ENCODE measurements around the gene PRKG1.

Gene PRKG1

DNA sequence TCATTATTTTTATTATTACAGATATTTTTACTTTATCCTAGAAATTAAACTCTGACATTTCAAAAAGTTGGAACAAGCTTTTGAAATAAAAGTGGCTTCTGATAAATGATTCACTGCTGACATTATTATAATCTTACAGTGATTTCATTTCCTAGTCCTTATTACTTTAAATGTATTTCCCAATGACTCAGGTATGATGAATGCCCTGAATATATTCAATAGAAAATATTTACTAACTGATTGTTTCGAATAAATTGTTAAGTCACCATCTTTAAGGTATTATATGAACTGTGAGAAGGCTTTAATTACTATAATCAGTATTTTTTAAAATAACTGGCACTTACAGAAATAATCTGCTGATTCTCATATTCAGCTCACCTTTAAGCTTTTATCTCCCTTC lies 1261.4 kb downstream of the PRKG1 start:
- no peaks in the 10 kb centered on the region for H4K20me1 ChIP-seq (ENCODE audit: insufficient read depth, low read length)
- H3K79me2 ChIP-seq (ENCODE audit: insufficient read depth, low read length) = no peaks in the 10 kb centered on the region
- TF ChIP-seq EZH2 (IDR thresholded peaks at IDR 0.05; ENCODE audit: borderline replicate concordance, low read depth, low read length, severe bottlenecking) = no peak
- TF ChIP-seq, protein P1, sequence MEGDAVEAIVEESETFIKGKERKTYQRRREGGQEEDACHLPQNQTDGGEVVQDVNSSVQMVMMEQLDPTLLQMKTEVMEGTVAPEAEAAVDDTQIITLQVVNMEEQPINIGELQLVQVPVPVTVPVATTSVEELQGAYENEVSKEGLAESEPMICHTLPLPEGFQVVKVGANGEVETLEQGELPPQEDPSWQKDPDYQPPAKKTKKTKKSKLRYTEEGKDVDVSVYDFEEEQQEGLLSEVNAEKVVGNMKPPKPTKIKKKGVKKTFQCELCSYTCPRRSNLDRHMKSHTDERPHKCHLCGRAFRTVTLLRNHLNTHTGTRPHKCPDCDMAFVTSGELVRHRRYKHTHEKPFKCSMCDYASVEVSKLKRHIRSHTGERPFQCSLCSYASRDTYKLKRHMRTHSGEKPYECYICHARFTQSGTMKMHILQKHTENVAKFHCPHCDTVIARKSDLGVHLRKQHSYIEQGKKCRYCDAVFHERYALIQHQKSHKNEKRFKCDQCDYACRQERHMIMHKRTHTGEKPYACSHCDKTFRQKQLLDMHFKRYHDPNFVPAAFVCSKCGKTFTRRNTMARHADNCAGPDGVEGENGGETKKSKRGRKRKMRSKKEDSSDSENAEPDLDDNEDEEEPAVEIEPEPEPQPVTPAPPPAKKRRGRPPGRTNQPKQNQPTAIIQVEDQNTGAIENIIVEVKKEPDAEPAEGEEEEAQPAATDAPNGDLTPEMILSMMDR (IDR thresholded peaks at IDR 0.05; ENCODE audit: borderline replicate concordance, extremely low read depth, low read length, poor library complexity, severe bottlenecking) = no peak
- no peak overlapping the region for H2AFZ ChIP-seq (ENCODE audit: low read depth, low read length)
- no peak overlapping the region for H3K4me3 ChIP-seq (ENCODE audit: low read depth in 1 of 2, low read length in 2 of 2)
- no peak overlapping the region for H3K27ac ChIP-seq (ENCODE audit: low read length)
- ATAC-seq (ENCODE audit: insufficient read depth, low read depth) (no peak), DNase-seq (no peak)
- H3K4me1 ChIP-seq (ENCODE audit: insufficient read depth, low read length) = no peaks in the 10 kb centered on the region
- H3K9ac ChIP-seq (ENCODE audit: low read depth, low read length) = no peak overlapping the region
- no peaks in the 10 kb centered on the region for H3K27me3 ChIP-seq (ENCODE audit: insufficient read depth, low read length, poor library complexity)
- no peaks in the 10 kb centered on the region for H3K36me3 ChIP-seq (ENCODE audit: insufficient read depth, low read length)
- H3K9me3 ChIP-seq (ENCODE audit: insufficient read depth, low read length, severe bottlenecking) = no peaks in the 10 kb centered on the region
- H3K4me2 ChIP-seq (ENCODE audit: insufficient read depth, low read length) = no peak overlapping the region

DNA sequence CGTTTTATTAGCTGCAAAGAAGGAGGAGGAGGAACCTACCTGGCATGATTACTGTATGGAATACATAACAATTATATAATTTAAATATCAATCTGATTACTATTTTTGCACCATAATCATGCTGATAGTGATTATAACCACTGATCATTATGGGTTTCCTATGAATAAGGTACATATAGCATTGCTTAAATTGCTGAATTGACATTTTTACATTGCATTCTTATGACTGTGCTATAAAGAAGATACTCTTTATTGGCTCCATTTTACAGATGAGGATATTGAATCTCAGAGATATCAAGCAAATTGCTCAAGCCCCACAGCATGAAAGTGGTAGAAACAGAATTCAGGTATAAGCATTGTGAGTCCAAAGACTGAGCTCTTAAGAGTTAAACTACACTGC lies 1262.9 kb downstream of the PRKG1 start:
- Histone ChIP-seq H3K36me3 (ENCODE audit: insufficient read depth, low read length) (no peaks in the 10 kb centered on the region), H4K20me1 (ENCODE audit: insufficient read depth, low read length) (no peaks in the 10 kb centered on the region), H3K4me3 (ENCODE audit: low read depth in 1 of 2, low read length in 2 of 2) (no peak overlapping the region), H3K4me1 (ENCODE audit: insufficient read depth, low read length) (no peaks in the 10 kb centered on the region), H2AFZ (ENCODE audit: low read depth, low read length) (no peak overlapping the region), H3K9me3 (ENCODE audit: insufficient read depth, low read length, severe bottlenecking) (no peaks in the 10 kb centered on the region), H3K27ac (ENCODE audit: low read length) (no peak overlapping the region), H3K27me3 (ENCODE audit: insufficient read depth, low read length, poor library complexity) (no peaks in the 10 kb centered on the region), H3K79me2 (ENCODE audit: insufficient read depth, low read length) (no peaks in the 10 kb centered on the region), H3K9ac (ENCODE audit: low read depth, low read length) (no peak overlapping the region), H3K4me2 (ENCODE audit: insufficient read depth, low read length) (no peak overlapping the region)
- ATAC-seq (ENCODE audit: insufficient read depth, low read depth) (no peak), DNase-seq (no peak)
- TF ChIP-seq, protein P1 (IDR thresholded peaks at IDR 0.05; ENCODE audit: borderline replicate concordance, extremely low read depth, low read length, poor library complexity, severe bottlenecking) = no peak
- TF ChIP-seq EZH2 (IDR thresholded peaks at IDR 0.05; ENCODE audit: borderline replicate concordance, low read depth, low read length, severe bottlenecking) = no peak

DNA sequence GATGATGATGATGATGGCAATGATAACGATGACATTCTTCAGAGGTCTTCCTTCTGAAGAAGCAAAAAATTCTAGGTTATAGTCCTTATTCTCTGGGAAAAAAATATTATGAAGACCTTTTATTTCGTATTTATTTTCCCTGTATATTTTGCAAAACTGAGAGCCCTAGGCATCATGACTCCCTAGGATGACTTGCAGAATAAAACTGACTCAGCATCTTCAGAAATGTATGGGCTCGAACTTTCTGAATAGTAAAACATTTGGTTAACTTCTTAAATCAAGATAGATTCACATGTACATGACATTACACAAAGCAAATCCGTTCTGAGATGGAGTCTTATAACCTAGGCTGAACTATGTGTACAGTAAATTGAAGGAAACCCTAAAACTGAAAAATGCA lies 1269.2 kb downstream of the PRKG1 start:
- Histone ChIP-seq H3K27ac (ENCODE audit: low read length) (no peak overlapping the region), H3K27me3 (ENCODE audit: insufficient read depth, low read length, poor library complexity) (no peaks in the 10 kb centered on the region), H3K36me3 (ENCODE audit: insufficient read depth, low read length) (no peaks in the 10 kb centered on the region), H3K4me3 (ENCODE audit: low read depth in 1 of 2, low read length in 2 of 2) (no peak overlapping the region), H3K4me1 (ENCODE audit: insufficient read depth, low read length) (no peaks in the 10 kb centered on the region), H4K20me1 (ENCODE audit: insufficient read depth, low read length) (no peaks in the 10 kb centered on the region), H3K9me3 (ENCODE audit: insufficient read depth, low read length, severe bottlenecking) (peaks cover 3% of the 10 kb centered on the region), H3K4me2 (ENCODE audit: insufficient read depth, low read length) (no peak overlapping the region), H3K79me2 (ENCODE audit: insufficient read depth, low read length) (no peaks in the 10 kb centered on the region), H2AFZ (ENCODE audit: low read depth, low read length) (no peak overlapping the region), H3K9ac (ENCODE audit: low read depth, low read length) (no peak overlapping the region)
- no peak for DNase-seq
- ATAC-seq (ENCODE audit: insufficient read depth, low read depth) = no peak
- TF ChIP-seq, protein P1 (IDR thresholded peaks at IDR 0.05; ENCODE audit: borderline replicate concordance, extremely low read depth, low read length, poor library complexity, severe bottlenecking) = no peak
- no peak for TF ChIP-seq EZH2 (IDR thresholded peaks at IDR 0.05; ENCODE audit: borderline replicate concordance, low read depth, low read length, severe bottlenecking)
